Measurements from ENCODE around the gene IQGAP1. TPM values are rescaled to one million over a fixed set of nuclear protein-coding genes. Genes with fewer than 3 reads are reported as not detected.
"Not testable (repeated sequence)": the region's sequence is repeated elsewhere in the genome, so short reads cannot be mapped to it uniquely, and the experiment has no call there.

Gene IQGAP1
- total RNA-seq, 1 donor = 297 TPM

DNA sequence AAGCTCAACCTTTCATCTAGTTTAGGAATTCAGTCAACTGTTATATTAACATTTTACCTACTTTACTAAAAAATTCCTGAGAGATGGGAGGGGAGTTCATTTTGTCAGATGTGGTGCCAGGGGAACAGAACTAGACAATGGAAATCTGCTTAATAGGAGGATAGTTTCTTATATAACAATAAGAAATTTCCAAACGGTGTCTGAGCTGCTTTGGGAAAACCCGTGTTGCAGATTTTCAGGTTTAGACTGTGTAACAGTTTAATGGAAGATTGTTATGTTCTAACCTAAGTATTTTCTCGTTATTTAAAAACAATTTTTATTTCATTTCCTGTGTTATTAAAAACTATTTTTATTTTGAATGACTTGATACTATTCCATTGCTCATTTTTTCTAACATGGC is 19.3 kb downstream of the IQGAP1 start:
- TF ChIP-seq, protein P1, sequence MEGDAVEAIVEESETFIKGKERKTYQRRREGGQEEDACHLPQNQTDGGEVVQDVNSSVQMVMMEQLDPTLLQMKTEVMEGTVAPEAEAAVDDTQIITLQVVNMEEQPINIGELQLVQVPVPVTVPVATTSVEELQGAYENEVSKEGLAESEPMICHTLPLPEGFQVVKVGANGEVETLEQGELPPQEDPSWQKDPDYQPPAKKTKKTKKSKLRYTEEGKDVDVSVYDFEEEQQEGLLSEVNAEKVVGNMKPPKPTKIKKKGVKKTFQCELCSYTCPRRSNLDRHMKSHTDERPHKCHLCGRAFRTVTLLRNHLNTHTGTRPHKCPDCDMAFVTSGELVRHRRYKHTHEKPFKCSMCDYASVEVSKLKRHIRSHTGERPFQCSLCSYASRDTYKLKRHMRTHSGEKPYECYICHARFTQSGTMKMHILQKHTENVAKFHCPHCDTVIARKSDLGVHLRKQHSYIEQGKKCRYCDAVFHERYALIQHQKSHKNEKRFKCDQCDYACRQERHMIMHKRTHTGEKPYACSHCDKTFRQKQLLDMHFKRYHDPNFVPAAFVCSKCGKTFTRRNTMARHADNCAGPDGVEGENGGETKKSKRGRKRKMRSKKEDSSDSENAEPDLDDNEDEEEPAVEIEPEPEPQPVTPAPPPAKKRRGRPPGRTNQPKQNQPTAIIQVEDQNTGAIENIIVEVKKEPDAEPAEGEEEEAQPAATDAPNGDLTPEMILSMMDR (IDR thresholded peaks at IDR 0.05; ENCODE audit: insufficient read depth, low read depth, low read length) = no peak
- DNase-seq (ENCODE audit: low read depth) = no peak
- H3K4me3 ChIP-seq (ENCODE audit: low read depth, low read length) = no peak overlapping the region

DNA sequence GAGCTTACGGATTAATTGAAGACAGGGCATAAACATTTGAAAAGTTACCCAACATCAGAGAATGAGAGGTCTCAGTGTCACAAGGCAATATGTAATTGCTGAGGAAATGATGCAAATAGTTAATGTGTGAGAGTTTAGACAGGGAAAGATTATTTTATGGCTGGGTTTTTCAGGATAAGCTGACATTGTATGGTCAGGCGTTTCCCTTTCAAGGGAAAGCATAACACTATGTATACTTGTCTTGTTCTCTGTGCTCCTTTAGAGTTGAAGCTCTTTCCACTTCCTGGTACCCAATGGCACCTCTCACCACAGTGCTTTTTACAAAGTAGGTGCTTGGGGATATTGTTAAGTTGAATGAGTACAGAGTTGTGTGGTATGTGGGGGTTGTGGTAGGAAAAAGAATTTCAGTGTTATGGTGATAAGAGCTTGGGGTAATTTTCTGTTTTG is 19.9 kb downstream of the IQGAP1 start:
- peak; percentile 97 for DNase-seq (ENCODE audit: low read depth)
- no peak overlapping the region for H3K4me3 ChIP-seq (ENCODE audit: low read depth, low read length)
- TF ChIP-seq, protein P1 (IDR thresholded peaks at IDR 0.05; ENCODE audit: insufficient read depth, low read depth, low read length) = no peak

DNA sequence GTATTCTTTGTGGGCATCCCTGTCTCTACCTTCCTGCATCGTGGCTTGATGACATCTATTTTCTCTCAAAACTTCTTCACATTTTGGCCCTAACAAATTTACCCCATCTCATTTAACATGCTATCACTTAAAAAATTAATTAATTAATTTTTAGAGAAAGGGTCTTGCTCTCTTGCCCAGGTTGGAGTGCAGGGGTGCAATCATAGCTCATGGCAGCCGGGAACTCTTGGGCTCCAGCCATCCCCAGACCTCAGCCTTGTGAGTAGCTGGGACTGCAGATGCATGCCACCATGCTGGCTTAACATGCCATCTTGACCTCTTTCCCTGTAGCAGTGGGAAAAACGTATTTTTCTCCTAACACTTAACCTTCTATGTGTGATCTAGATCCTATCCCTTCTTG is 20.6 kb downstream of the IQGAP1 start:
- no peak overlapping the region for H3K4me3 ChIP-seq (ENCODE audit: low read depth, low read length)
- TF ChIP-seq, protein P1 (IDR thresholded peaks at IDR 0.05; ENCODE audit: insufficient read depth, low read depth, low read length) = no peak
- no peak for DNase-seq (ENCODE audit: low read depth)

DNA sequence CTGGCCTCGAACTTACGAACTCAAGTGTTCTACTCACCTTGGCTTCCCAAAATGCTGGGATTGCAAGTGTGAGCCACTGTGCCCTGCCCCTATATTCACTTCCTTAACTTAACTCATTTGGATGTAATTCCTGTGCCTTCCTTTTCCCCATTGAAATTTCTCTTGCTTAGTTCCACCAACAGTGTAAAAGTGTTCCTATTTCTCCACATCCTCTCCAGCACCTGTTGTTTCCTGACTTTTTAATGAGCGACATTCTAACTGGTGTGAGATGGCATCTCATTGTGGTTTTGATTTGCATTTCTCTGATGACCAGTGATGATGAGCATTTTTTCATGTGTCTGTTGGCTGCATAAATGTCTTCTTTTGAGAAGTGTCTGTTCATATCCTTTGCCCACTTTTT is 21.5 kb downstream of the IQGAP1 start:
- DNase-seq (ENCODE audit: low read depth) = not testable (repeated sequence)

DNA sequence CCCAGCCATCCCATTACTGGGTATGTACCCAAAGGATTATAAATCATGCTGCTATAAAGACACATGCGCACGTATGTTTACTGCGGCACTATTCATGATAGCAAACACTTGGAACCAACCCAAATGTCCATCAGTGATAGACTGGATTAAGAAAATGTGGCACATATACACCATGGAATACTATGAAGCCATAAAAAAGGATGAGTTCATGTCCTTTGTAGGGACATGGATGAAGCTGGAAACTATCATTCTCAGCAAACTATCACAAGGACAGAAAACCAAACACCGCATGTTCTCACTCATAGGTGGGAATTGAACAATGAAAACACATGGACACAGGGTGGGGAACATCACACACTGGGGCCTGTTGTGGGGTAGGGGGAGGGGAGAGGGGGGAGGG is 22.3 kb downstream of the IQGAP1 start:
- not testable (repeated sequence) for H3K4me3 ChIP-seq (ENCODE audit: low read depth, low read length); DNase-seq (ENCODE audit: low read depth)

More for the DNA sequence above, 21.5 kb downstream of the IQGAP1 start:
- not testable (repeated sequence) for H3K4me3 ChIP-seq (ENCODE audit: low read depth, low read length)

DNA sequence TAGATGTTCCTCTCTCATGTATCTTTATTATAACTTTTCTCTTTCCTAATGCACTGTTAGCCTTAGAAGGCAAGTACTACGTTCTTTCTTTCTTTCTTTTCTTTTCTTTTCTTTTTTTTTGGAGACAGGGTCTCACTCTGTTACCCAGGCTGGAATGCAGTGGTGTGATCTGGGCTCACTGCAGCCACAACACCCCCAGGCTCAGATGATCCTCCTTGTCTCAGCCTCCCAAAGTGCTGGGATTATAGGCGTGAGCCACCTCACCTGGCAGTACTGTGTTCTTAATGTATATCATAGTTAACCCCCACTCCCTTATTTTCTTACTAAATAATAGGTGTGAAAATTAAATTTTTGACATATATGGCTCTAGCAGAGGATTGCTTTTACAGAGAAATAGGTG is 23.1 kb downstream of the IQGAP1 start:
- DNase-seq (ENCODE audit: low read depth) = no peak
- H3K4me3 ChIP-seq (ENCODE audit: low read depth, low read length) = no peak overlapping the region
- TF ChIP-seq, protein P1 (IDR thresholded peaks at IDR 0.05; ENCODE audit: insufficient read depth, low read depth, low read length) = no peak

DNA sequence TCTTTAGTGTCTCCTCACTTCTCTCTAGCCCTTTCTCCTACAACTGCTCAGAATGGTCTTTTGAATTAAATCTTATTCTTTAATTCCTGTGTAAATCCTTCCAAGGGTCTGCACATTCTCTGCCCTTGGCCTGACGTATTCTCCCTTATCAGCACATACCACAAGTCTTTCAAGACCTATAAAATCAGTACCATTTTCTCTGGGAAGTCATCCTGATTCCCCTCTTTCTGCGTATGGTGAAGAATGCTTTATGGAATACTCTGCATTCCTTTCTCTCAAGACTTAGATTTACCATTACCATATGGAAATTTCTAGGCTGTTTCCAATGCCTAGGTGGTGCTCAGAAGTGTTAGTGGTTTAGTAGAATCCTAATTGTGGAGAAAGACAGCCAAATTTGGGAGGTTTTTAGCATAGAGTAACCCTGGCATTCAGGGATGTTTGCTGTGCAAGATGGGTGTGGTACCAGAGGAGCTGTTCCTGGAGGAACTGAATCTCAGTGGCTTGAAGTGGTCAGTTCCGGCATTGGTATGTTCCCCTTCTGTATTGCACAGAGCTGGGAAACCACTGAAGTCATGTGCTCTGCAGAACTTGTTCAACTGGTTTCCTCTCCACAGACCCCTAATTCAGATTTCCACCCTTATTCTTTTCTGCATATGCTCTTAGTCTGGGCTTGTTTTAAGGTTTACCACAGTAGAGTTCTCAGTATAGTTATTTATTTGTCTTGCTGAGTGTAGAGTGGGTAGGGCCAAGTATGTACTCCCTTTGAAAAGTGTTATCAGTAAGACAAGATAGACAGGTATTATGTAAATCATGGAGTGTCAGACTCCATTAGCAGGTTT is 24.5 kb downstream of the IQGAP1 start:
- DNase-seq (ENCODE audit: low read depth) = peak; percentile 97
- peak overlapping the region; percentile 43 for H3K4me3 ChIP-seq (ENCODE audit: low read depth, low read length)
- TF ChIP-seq, protein P1 (IDR thresholded peaks at IDR 0.05; ENCODE audit: insufficient read depth, low read depth, low read length) = no peak
